HEK293 (cell line): ENCODE data around the gene PSG7.
A peak's percentile ranks its signal among the peaks of the same experiment; 100 is the strongest.
"Not testable (repeated sequence)": the region's sequence is repeated elsewhere in the genome, so short reads cannot be mapped to it uniquely, and the experiment has no call there.

Source experiments
- CTCF ChIA-PET: fragments of 350-600 bp; formaldehyde crosslinking; extraction: SDS; loops from one replicate; lab custom pipeline; 2021; ENCODE audit warnings: antibody characterized with exemption; lab: Yijun Ruan, JAX
- POLR2A ChIA-PET: fragments of 300-600 bp; formaldehyde crosslinking; extraction: SDS; loops from one replicate; lab custom pipeline; 2020; ENCODE audit warnings: antibody characterized with exemption, inconsistent platforms; lab: Yijun Ruan, JAX
- H3K27ac ChIP-seq: fragments of 200-500 bp; sonication (Bioruptor generic); 2 replicates; pipeline ENCODE4 v1.5.1; 2014; ENCODE audit warnings: low read depth, low read length, control low read depth, inconsistent platforms; ENCODE audit errors: extremely low read depth
- H3K36me3 ChIP-seq, 2 experiments: fragments of 200-500 bp in 1 of 2; sonication (Bioruptor generic) in 1 of 2; 1 replicate in 1 of 2; 2 replicates in 1 of 2; pipeline ENCODE4 v1.5.1; 2014 to 2017; ENCODE audit warnings: inconsistent platforms in 2 of 2, low read length in 2 of 2; ENCODE audit not compliant: control insufficient read depth in 2 of 2, insufficient read depth in 1 of 2
- H3K4me1 ChIP-seq: fragments of 200-500 bp; sonication (Bioruptor generic); 2 replicates; pipeline ENCODE4 v1.5.1; 2014; ENCODE audit warnings: mild to moderate bottlenecking, low read length, inconsistent platforms; ENCODE audit not compliant: control insufficient read depth, insufficient read depth
- H3K4me3 ChIP-seq: 2 replicates; pipeline ENCODE4 v1.5.1; 2011; ENCODE audit warnings: low read depth, mild to moderate bottlenecking, control low read depth, low read length, moderate library complexity
- H3K9me3 ChIP-seq: fragments of 200-500 bp; sonication (Bioruptor generic); 2 replicates; pipeline ENCODE4 v1.5.1; 2014; ENCODE audit warnings: low read depth, low read length, inconsistent platforms; ENCODE audit not compliant: control insufficient read depth, insufficient read depth
- OVOL3 ChIP-seq: fragments of 450-650 bp; formaldehyde crosslinking; IDR thresholded peaks from 2 replicates; pipeline ENCODE4 v1.5.1; 2016; ENCODE audit warnings: missing biosample characterization, missing genetic modification characterization
- WT1 ChIP-seq: fragments of 450-650 bp; formaldehyde crosslinking; IDR thresholded peaks from 2 replicates; pipeline ENCODE4 v1.5.1; 2016; ENCODE audit warnings: missing biosample characterization, missing genetic modification characterization
- ZBTB7A ChIP-seq: fragments of 450-650 bp; formaldehyde crosslinking; IDR thresholded peaks from 2 replicates; pipeline ENCODE4 v1.5.1; 2016; ENCODE audit warnings: low read depth, missing biosample characterization, missing genetic modification characterization
- ZNF132 ChIP-seq: fragments of 450-650 bp; formaldehyde crosslinking; IDR thresholded peaks from 2 replicates; pipeline ENCODE4 v1.5.1; 2017; ENCODE audit warnings: missing biosample characterization, missing genetic modification characterization, borderline replicate concordance
- ZNF214 ChIP-seq: fragments of 450-650 bp; formaldehyde crosslinking; IDR thresholded peaks from 2 replicates; pipeline ENCODE4 v1.5.1; 2017; ENCODE audit warnings: missing biosample characterization, mild to moderate bottlenecking, missing genetic modification characterization, borderline replicate concordance
- ZNF266 ChIP-seq: fragments of 450-650 bp; formaldehyde crosslinking; IDR thresholded peaks from 2 replicates; pipeline ENCODE4 v1.5.1; 2016; ENCODE audit warnings: missing biosample characterization, missing genetic modification characterization, low read depth
- ZNF530 ChIP-seq: fragments of 450-650 bp; formaldehyde crosslinking; IDR thresholded peaks from 2 replicates; pipeline ENCODE4 v1.5.1; 2016; ENCODE audit warnings: low read depth, missing biosample characterization, missing genetic modification characterization
- ZNF624 ChIP-seq: fragments of 450-650 bp; formaldehyde crosslinking; IDR thresholded peaks from 2 replicates; pipeline ENCODE4 v1.5.1; 2017; ENCODE audit warnings: missing biosample characterization, missing genetic modification characterization
- ZNF654 ChIP-seq: fragments of 450-650 bp; formaldehyde crosslinking; IDR thresholded peaks from 2 replicates; pipeline ENCODE4 v1.5.1; 2016; ENCODE audit warnings: low read depth, missing biosample characterization, missing genetic modification characterization
- ZNF670 ChIP-seq: fragments of 450-650 bp; formaldehyde crosslinking; IDR thresholded peaks from 2 replicates; pipeline ENCODE4 v1.5.1; 2016; ENCODE audit warnings: missing biosample characterization, missing genetic modification characterization, low read depth
- ZNF677 ChIP-seq: fragments of 450-650 bp; IDR thresholded peaks from 2 replicates; pipeline ENCODE4 v1.5.0; 2018; ENCODE audit warnings: missing biosample characterization, mild to moderate bottlenecking, missing genetic modification characterization, moderate library complexity
- ZNF707 ChIP-seq: fragments of 450-650 bp; formaldehyde crosslinking; IDR thresholded peaks from 2 replicates; pipeline ENCODE4 v1.5.1; 2016; ENCODE audit warnings: missing biosample characterization, missing genetic modification characterization
- TF ChIP-seq, protein P1 (sequence below): fragments of 450-650 bp; formaldehyde crosslinking; IDR thresholded peaks from 2 replicates; pipeline ENCODE4 v1.5.1; 2016; ENCODE audit warnings: missing biosample characterization, missing genetic modification characterization
- TF ChIP-seq, protein P2 (sequence below): fragments of 450-650 bp; formaldehyde crosslinking; IDR thresholded peaks from 2 replicates; pipeline ENCODE4 v1.5.1; 2016; ENCODE audit warnings: missing biosample characterization, missing genetic modification characterization, borderline replicate concordance
- TF ChIP-seq, protein P3 (sequence below): fragments of 450-650 bp; formaldehyde crosslinking; IDR thresholded peaks from 2 replicates; pipeline ENCODE4 v1.5.1; 2016; ENCODE audit warnings: missing biosample characterization, missing genetic modification characterization
- TF ChIP-seq, protein P4 (sequence below): fragments of 450-650 bp; formaldehyde crosslinking; IDR thresholded peaks from 2 replicates; pipeline ENCODE4 v1.5.1; 2016; ENCODE audit warnings: missing biosample characterization, missing genetic modification characterization, low read depth

The PSG7 gene

DNA sequence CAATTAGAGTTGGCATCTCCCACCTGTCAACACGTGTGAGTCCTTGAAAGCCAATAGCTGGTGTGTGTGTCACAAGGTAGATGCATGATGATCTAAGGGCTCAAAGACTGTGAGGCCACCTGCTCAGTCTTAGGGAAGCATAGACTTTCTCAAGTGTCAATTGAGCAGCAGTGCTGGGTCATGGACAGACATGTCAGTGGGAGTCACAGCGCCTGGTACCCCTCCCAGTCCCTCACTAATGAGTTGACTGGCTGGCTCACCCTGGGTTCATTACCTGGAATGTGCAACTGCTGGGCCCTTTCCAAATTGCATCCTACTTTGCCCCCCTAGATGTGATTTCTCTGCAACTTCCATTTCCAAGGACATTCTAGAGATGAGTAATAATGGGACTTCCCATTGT lies 10.2 kb downstream of the PSG7 start (continued):
- TF ChIP-seq, protein P1, sequence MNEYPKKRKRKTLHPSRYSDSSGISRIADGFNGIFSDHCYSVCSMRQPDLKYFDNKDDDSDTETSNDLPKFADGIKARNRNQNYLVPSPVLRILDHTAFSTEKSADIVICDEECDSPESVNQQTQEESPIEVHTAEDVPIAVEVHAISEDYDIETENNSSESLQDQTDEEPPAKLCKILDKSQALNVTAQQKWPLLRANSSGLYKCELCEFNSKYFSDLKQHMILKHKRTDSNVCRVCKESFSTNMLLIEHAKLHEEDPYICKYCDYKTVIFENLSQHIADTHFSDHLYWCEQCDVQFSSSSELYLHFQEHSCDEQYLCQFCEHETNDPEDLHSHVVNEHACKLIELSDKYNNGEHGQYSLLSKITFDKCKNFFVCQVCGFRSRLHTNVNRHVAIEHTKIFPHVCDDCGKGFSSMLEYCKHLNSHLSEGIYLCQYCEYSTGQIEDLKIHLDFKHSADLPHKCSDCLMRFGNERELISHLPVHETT (tag by site-specific recombination), result no peak
- TF ChIP-seq, protein P2, sequence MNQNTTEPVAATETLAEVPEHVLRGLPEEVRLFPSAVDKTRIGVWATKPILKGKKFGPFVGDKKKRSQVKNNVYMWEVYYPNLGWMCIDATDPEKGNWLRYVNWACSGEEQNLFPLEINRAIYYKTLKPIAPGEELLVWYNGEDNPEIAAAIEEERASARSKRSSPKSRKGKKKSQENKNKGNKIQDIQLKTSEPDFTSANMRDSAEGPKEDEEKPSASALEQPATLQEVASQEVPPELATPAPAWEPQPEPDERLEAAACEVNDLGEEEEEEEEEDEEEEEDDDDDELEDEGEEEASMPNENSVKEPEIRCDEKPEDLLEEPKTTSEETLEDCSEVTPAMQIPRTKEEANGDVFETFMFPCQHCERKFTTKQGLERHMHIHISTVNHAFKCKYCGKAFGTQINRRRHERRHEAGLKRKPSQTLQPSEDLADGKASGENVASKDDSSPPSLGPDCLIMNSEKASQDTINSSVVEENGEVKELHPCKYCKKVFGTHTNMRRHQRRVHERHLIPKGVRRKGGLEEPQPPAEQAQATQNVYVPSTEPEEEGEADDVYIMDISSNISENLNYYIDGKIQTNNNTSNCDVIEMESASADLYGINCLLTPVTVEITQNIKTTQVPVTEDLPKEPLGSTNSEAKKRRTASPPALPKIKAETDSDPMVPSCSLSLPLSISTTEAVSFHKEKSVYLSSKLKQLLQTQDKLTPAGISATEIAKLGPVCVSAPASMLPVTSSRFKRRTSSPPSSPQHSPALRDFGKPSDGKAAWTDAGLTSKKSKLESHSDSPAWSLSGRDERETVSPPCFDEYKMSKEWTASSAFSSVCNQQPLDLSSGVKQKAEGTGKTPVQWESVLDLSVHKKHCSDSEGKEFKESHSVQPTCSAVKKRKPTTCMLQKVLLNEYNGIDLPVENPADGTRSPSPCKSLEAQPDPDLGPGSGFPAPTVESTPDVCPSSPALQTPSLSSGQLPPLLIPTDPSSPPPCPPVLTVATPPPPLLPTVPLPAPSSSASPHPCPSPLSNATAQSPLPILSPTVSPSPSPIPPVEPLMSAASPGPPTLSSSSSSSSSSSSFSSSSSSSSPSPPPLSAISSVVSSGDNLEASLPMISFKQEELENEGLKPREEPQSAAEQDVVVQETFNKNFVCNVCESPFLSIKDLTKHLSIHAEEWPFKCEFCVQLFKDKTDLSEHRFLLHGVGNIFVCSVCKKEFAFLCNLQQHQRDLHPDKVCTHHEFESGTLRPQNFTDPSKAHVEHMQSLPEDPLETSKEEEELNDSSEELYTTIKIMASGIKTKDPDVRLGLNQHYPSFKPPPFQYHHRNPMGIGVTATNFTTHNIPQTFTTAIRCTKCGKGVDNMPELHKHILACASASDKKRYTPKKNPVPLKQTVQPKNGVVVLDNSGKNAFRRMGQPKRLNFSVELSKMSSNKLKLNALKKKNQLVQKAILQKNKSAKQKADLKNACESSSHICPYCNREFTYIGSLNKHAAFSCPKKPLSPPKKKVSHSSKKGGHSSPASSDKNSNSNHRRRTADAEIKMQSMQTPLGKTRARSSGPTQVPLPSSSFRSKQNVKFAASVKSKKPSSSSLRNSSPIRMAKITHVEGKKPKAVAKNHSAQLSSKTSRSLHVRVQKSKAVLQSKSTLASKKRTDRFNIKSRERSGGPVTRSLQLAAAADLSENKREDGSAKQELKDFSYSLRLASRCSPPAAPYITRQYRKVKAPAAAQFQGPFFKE (tag by site-specific recombination), result no peak
- no peak for TF ChIP-seq WT1

DNA sequence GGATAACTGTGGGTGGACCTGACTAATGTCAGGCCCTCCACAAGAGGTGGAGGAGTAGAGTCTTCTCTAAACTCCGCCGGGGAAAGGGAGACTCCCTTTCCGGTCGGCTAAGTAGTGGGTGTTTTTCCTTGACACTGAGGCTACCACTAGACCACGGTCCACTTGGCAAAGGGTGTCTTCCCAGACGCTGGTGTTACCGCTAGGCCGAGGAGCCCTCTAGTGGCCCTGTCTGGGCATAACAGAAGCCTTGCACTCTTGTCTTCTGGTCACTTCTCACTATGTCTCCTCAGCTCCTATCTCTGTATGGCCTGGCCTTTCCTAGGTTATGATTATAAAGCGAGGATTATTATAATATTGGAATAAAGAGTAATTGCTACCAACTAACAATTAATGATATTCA lies 13.9 kb downstream of the PSG7 start:
- TF ChIP-seq ZNF654 (tag by site-specific recombination), result peak; percentile 32; the same call in 1 of the 2 replicates
- TF ChIP-seq, all 188 proteins: peak for 1; not testable (repeated sequence) for 187

DNA sequence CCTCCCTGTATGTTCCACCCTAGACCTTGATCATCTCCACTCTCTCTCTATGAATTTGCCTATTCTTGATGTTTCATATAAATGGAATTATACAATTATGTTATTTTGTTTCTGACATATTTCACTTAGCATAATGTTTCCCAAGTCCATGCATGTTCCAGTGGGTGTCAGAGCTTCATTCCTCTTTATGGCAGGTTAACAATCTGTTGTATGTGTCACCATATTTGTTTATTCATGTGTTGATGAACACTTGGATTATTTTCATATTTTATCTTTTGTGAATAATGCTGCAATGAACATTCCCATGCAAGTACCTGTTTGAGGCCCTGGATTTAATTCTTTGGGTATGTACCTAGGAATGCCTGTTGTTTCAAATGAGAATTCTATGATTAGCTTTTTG lies 16.0 kb downstream of the PSG7 start:
- ChIA-PET POLR2A (interaction anchor here (0.6 kb wide), 1 partner anchor 132 kb away, joined by 4 read pairs; no protein-coding TSS in a partner anchor), CTCF (interaction anchor here (0.6 to 4.3 kb wide), 7 partner anchors 20 to 237 kb away, joined by 3 to 21 read pairs (median 4); no protein-coding TSS in a partner anchor)
- H3K27ac ChIP-seq, H3K36me3 ChIP-seq, H3K9me3 ChIP-seq, H3K4me3 ChIP-seq, H3K4me1 ChIP-seq: not testable (repeated sequence)

More for the DNA sequence above, 13.9 kb downstream of the PSG7 start:
- POLR2A ChIA-PET, H3K27ac ChIP-seq, H3K36me3 ChIP-seq, H3K9me3 ChIP-seq, H3K4me3 ChIP-seq, H3K4me1 ChIP-seq: not testable (repeated sequence)
- CTCF ChIA-PET, result interaction anchor here (0.6 to 4.3 kb wide), 15 partner anchors 9 to 295 kb away, joined by 3 to 21 read pairs (median 4); no protein-coding TSS in a partner anchor

DNA sequence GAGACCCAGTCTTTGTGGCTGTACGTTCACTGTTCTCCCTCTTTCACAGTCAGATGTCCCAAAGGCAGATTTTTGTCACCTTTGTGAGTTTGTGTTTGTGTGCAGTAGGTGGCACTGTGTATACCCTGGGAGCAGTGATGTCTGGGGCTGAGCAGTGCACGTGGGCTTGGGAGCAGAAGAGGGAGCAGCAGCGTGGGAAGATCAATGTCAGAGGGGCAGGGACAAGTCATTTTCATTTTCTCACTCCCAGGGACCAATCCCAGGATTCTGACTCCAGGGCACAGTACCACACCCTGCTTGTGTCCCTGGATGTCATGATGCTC lies 17.3 kb downstream of the PSG7 start:
- H3K9me3 ChIP-seq, result no peaks in the 10 kb centered on the region
- no peaks in the 10 kb centered on the region for H3K4me1 ChIP-seq
- no peaks in the 10 kb centered on the region for H3K36me3 ChIP-seq
- H3K27ac ChIP-seq, result no peak overlapping the region
- ChIA-PET CTCF (interaction anchor here (0.7 to 1.3 kb wide), 7 partner anchors 12 to 226 kb away, joined by 3 to 4 read pairs (median 3); no protein-coding TSS in a partner anchor), POLR2A (no interaction called here)
- H3K4me3 ChIP-seq, result no peak overlapping the region
- TF ChIP-seq ZNF707 (tag by site-specific recombination), result no peak
- no peak for TF ChIP-seq ZNF530 (tag by site-specific recombination)
- TF ChIP-seq ZNF677 (tag by site-specific recombination), result no peak
- no peak for TF ChIP-seq OVOL3 (tag by site-specific recombination)
- TF ChIP-seq, protein P3, sequence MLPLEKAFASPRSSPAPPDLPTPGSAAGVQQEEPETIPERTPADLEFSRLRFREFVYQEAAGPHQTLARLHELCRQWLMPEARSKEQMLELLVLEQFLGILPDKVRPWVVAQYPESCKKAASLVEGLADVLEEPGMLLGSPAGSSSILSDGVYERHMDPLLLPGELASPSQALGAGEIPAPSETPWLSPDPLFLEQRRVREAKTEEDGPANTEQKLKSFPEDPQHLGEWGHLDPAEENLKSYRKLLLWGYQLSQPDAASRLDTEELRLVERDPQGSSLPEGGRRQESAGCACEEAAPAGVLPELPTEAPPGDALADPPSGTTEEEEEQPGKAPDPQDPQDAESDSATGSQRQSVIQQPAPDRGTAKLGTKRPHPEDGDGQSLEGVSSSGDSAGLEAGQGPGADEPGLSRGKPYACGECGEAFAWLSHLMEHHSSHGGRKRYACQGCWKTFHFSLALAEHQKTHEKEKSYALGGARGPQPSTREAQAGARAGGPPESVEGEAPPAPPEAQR (tag by site-specific recombination), result no peak
- no peak for TF ChIP-seq ZNF266 (tag by site-specific recombination)
- TF ChIP-seq ZNF132 (tag by site-specific recombination), result no peak
- TF ChIP-seq, protein P4, sequence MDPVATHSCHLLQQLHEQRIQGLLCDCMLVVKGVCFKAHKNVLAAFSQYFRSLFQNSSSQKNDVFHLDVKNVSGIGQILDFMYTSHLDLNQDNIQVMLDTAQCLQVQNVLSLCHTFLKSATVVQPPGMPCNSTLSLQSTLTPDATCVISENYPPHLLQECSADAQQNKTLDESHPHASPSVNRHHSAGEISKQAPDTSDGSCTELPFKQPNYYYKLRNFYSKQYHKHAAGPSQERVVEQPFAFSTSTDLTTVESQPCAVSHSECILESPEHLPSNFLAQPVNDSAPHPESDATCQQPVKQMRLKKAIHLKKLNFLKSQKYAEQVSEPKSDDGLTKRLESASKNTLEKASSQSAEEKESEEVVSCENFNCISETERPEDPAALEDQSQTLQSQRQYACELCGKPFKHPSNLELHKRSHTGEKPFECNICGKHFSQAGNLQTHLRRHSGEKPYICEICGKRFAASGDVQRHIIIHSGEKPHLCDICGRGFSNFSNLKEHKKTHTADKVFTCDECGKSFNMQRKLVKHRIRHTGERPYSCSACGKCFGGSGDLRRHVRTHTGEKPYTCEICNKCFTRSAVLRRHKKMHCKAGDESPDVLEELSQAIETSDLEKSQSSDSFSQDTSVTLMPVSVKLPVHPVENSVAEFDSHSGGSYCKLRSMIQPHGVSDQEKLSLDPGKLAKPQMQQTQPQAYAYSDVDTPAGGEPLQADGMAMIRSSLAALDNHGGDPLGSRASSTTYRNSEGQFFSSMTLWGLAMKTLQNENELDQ (tag by site-specific recombination), result no peak
- no peak for TF ChIP-seq ZBTB7A
- TF ChIP-seq ZNF624 (tag by site-specific recombination), result no peak
- TF ChIP-seq ZNF670 (tag by site-specific recombination), result no peak
- TF ChIP-seq ZNF214 (tag by site-specific recombination), result no peak
